Midbrain (tissue), 1 donor: Measurements from ENCODE around the gene RNF167.
"Not testable (repeated sequence)": the region's sequence is repeated elsewhere in the genome, so short reads cannot be mapped to it uniquely, and the experiment has no call there.

ENCODE experiments used
- DNase-seq: peaks from one replicate; lab custom pipeline; 2025; lab: John Stamatoyannopoulos, UW

Gene RNF167

DNA sequence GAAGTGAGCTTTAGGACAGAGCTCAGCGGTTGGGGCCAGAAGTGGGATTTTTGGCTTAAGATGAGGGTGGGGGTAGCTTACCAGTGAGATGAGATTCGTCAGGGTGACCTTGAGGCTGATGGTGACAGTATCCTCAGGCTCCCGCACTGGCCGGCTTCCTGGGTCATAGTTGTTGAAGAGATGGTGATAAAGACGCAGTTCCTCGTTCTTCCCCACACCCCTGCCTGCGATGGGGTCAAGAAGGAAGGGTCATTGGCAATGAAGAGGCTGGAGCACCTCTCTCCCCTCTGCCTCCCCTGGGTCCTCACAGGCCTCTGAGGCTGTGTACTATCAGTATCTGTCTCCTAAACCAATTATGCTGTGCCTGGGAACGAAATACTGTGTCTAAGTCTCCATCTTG lies 37.5 kb upstream of the RNF167 start:
- DNase-seq, result no peak

DNA sequence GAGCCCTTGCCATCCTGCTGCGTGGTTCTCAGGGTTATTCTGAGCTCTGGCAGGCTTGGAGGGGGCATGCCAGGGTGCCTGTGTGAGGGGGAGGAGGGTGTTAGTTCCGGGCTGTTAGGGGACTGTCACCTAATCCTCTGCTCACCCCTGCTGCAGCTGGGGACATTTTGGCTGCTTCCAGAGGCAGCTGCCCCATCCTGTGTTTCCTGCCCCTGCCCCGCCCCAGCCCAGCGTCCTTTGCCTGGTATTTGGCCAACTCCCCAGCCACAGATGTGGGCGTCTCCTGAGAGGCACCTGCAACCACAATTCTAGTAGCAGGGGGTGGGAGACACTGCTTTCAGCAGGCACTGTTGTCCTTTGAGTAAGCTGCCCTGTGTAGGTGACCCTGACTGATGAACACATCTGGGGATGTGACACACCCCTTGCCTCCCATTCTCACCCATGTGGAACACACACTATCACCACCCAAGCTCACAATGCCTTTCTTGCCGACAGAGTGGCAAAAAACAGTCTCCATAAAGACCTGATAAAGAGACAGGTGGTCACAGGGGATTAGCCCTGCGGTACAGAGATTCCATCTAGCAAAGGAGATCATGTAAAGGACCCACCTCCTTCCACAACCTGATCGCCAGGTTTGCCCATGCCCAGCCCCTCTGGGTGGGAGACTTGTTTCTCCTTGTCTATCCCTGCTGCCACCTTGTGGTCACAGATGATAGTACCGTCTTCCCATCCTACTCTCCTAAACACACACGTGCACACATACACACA lies 36.8 kb upstream of the RNF167 start, which contains the start of gene CHRNE:
CHRNE (minus strand) TSS at position 48 of the 768 bp plus-strand sequence; CDS start at position 13, 35 bp downstream.
- DNase-seq, result peak; percentile 71

DNA sequence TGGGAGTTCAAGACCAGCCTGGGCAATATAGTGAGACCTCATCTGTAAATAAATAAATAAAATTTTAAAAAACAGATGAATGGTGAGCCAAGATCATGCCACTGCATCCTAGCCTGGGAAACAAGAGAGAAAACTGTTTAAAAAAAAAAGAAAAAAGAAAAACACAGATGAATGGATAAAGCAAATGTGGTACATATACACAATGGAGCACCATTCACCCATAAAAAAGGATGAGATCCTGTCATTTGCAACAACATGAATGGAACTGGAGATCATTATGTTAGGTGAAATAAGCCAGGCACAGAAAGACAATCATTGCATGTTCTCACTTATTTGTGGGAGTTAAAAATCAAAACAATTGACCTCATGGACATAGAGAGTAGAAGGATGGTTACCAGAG lies 33.4 kb upstream of the RNF167 start:
- DNase-seq, result not testable (repeated sequence)

DNA sequence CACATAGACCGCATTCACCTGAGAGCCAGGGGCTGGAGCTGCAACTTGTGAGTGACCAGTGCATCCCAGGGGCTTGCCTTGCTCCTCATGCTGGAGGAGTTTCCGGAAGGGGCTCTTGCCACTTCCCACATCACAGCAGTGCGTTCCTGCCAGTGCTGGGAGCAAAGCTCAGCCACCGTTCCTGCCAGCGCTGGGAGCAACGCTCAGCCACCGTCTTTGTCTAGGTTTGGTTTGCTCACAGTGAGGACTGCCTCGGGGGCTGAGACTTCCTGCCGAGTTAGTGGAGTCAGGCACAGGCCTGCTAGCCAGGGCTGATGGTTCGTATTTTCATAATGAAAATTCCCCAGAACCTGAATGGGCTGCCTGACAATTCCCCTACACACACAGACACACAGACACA lies 31.8 kb upstream of the RNF167 start:
- no peak for DNase-seq

DNA sequence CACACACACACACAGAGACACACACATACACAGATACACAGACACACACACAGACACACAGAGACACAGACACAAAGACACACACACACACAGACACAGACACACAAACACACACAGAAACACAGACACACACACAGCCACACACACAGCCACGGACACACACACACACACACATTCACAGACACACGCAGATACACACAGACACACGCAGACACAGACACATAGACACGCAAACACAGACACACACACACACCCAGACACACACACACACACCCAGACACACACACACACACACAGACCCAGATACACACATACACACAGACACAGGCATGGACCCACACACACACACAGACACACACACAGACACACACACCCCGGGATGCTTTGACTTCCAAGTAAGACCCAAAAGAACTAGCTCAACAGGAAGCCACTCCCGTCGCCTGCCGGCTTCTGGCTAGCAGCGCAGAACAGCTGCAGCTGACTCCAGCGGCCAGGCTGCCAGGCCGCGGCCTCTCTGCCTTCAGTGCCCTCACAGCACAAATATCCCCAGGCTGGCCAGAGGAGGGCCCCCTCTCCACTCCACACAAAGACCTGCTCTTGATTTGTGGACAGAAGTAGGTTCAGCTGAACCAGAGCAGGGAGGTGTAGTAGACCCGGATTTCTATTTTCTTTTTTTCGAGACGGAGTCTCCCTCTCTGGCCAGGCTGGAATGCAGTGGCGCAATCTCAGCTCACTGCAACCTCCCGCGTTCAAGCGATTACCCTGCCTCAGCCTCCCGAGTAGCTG lies 31.2 kb upstream of the RNF167 start:
- DNase-seq, result peak; percentile 84

DNA sequence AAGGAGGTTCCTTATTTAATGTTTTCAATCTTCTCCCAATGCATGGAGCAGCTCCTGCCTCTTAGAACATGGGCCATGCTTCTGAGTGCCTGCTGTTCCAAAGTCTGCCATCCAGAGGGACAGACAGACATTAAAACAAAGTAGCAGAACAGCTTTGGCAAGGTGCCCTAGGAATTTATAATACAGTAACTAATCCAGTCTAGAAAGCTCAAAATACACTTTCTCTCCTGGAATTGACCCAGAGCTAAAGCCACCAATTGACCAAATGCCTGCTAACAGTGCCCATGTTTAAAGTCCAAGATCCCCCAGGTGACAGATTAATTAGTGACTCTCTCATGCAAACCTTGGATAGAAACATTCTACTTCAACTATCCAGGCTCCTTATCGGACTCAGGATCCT lies 26.1 kb upstream of the RNF167 start:
- no peak for DNase-seq

DNA sequence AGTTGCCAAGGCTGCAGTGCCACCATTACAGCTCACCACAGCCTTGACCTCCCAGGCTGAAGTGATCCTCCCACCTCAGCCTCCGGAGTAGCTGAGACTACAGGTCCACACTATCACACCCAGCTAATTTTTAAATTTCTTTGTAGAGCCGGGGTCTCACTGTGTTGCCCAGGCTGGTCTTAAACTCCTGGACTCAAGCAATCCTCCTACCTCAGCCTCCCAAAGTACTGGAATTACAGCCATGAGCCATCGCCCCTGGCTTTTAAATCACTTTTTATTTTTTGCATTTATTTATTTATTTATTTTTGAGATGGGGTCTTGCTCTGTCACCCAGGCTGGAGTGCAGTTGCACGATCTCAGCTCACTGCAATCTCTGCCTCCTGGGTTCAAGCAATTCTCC lies 25.5 kb upstream of the RNF167 start:
- not testable (repeated sequence) for DNase-seq

DNA sequence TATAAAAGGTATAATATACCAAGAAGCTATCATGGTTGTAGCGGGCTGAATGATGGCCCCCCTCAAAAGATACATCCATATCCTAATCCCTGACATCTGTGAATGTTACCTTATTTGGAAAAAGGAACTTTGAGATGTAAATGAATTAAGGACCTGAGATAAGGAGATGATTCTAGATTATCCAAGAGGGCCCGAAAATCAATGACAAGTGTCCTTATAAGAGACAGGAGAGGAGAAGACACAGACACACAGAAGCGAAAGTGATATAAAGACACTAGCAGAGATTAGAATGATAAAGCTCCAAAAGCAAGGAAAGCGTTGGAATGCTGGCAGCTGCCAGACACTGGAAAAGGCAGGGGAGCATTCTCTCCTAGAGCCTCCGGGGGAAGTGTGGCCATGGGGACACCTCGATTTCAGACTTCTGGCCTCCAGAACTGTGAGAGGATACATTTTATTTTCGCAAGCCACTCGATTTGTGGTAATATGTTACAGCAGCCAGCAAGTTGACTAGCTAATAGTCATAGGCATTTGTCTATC lies 20.5 kb upstream of the RNF167 start:
- DNase-seq, result no peak

DNA sequence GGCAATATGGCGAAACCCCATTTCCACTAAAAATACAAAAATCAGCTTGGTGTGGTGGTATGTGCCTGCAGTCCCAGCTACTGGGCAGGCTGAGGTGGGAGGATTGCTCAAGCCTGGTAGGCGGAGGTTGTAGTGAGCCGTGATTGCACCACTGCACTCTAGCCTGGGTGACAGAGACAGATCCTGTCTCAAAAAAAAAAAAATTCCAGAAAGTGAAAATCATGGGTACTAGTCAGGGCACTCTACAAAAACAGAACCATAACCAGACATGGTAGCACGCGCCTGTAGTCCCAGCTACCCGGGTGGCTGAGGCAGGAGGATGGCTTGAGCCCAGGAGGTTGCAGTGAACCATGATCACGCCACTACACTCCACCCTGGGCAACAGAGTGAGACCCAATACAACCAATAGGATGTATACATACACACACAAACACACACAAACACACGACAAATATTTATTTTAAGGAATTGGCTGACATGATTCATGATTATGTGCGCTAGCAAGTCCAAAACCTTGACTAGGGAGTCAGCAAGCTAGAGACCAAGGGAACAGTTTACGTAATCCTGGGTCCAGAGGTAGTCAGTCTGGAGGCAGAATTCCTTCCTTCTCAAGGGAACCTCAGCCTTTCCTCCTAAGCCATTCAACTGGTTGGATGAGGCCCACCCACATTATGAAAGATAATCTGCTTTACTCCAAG lies 19.6 kb upstream of the RNF167 start:
- no peak for DNase-seq

DNA sequence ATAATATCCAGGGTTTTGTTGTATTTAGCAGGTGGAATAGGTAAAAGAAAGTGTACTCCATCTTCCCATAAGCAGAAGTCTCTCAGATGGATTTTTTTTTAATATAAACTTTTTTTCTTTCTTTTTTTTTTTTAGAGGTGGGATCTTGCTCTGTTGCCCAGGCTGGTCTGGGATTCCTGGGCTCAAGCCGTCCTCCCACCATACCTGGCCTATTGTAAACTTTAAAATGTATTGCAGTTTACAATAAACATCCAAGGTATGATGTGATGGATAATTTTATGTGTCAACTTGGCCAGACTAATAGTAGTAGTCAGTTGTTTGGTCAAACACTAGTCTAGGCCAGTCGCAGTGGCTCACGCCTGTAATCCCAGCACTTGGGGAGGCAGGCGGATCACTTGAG lies 18.7 kb upstream of the RNF167 start:
- no peak for DNase-seq

DNA sequence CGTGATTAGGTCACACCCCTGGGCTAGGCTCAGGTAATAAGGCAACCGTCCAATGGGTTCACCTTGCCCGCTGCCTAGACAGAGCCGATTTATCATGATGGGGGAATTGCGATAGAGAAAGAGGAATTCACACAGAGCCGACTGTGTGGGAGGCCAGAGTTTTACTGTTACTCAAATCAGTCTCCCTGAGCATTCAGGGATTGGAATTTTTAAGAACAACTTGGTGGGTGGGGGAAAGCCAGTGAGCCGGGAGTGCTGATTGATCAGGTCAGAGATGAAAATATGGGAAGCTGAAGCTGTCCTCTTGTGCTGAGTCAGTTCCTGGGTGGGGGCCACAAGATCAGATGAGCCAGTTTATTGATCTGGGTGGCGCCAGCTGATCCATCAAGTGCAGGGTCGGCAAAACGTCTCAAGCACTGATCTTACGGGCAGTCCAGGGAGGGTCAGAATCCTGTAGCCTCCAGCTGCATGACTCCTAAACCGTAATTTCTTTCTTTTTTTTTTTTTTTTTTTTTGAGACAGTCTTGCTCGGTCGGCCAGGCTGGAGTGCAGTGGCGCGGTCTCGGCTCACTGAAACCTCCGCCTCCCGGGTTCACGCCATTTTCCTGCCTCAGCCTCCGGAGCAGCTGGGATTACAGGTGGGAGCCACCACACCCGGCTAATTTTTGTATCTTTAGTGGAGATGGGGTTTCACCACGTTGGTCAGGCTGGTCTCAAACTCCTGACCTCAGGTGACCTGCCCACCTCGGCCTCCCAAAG lies 13.3 kb upstream of the RNF167 start:
- DNase-seq, result not testable (repeated sequence)

DNA sequence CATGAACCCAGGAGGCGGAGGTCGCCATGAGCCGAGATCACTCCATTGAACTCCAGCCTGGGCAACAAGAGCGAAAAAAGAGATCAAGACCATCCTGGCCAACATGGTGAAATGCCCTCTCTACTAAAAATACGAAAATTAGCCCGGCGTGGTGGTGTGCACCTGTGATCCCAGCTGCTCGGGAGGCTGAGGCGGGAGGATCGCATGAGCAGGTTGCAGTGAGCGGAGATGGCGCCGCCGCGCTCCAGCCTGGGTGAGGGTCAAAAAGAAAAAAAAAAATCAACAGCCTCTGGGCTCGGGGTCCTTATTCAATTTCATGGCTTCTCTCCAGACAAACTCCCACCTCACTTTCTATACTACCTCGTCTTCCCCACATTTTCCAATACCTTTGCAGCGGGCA lies 11.2 kb upstream of the RNF167 start:
- no peak for DNase-seq

DNA sequence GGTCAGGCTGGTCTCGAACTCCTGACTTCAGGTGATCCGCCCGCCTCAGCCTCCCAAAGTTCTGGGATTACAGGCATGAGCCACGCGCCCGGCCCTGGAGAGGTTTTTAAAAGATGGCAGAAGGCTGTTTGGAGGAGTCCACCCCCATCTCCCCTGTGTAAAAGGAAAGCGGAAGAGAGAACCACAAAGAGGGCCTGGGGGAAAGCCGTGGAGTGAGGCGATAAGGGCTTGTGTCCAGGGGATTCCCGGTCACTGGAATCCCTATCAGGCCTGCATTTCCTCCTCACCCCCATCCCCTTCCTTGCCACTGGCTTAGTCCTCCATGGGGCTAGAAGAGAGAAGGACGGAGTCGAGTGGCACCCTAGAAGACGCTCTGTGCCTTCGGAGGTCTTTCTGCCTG lies 8.1 kb upstream of the RNF167 start, which contains the start of gene GP1BA:
GP1BA (plus strand) TSS at position 315 of the 400 bp plus-strand sequence. CDS start 328 bp downstream, outside the sequence.
- DNase-seq, result no peak

DNA sequence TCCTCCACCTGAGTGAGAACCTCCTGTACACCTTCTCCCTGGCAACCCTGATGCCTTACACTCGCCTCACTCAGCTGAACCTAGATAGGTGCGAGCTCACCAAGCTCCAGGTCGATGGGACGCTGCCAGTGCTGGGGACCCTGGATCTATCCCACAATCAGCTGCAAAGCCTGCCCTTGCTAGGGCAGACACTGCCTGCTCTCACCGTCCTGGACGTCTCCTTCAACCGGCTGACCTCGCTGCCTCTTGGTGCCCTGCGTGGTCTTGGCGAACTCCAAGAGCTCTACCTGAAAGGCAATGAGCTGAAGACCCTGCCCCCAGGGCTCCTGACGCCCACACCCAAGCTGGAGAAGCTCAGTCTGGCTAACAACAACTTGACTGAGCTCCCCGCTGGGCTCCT lies 7.3 kb upstream of the RNF167 start:
- DNase-seq, result no peak

DNA sequence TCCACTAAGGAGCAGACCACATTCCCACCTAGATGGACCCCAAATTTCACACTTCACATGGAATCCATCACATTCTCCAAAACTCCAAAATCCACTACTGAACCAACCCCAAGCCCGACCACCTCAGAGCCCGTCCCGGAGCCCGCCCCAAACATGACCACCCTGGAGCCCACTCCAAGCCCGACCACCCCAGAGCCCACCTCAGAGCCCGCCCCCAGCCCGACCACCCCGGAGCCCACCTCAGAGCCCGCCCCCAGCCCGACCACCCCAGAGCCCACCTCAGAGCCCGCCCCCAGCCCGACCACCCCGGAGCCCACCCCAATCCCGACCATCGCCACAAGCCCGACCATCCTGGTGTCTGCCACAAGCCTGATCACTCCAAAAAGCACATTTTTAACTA lies 6.4 kb upstream of the RNF167 start:
- DNase-seq, result no peak

DNA sequence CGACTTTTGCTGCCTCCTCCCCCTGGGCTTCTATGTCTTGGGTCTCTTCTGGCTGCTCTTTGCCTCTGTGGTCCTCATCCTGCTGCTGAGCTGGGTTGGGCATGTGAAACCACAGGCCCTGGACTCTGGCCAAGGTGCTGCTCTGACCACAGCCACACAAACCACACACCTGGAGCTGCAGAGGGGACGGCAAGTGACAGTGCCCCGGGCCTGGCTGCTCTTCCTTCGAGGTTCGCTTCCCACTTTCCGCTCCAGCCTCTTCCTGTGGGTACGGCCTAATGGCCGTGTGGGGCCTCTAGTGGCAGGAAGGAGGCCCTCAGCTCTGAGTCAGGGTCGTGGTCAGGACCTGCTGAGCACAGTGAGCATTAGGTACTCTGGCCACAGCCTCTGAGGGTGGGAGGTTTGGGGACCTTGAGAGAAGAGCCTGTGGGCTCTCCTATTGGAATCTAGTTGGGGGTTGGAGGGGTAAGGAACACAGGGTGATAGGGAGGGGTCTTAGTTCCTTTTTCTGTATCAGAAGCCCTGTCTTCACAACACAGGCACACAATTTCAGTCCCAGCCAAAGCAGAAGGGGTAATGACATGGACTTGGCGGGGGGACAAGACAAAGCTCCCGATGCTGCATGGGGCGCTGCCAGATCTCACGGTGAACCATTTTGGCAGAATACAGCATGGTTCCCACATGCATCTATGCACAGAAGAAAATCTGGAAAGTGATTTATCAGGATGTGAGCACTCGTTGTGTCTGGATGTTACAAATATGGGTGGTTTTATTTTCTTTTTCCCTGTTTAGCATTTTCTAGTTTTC lies 5.7 kb upstream of the RNF167 start:
- DNase-seq, result no peak

DNA sequence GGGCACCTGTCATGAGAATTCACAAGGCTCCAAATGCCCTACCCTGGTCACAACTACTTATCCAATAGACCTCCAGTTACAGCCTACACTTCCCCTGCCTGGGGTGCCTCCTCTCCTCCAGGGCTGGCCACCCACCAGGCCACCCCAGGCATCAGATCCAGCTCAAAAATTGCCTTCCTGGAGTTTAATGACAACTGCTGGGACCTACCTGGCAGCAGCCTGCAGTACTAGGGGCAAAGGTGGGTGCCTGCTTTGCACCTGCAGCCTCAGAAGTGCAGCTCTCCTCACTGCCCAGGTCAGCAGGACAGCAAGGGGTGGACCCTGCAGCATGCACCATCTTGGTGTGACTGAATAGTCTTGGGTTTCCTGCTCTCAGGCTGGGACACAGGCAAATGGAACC lies 4.4 kb upstream of the RNF167 start:
- DNase-seq, result no peak

DNA sequence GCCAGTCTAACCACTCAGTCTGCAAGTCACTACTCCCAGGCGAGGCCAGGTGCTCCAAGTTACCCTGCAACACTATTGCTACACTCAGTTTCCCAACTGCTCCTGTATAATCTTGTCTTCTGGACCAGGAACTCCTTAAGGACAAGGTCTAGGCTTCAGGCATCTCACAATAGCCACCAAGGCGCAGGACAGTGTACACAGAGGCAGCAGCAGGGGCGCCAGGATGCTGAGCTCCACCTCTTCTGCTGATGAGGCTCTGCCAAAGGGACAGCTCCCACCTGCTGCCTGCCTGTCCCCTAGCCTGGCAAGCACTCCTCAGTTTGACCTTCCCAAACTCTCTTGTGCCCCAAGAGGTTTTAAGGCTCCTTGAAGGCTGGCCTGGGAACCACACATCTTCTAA lies 3.6 kb upstream of the RNF167 start:
- no peak for DNase-seq

DNA sequence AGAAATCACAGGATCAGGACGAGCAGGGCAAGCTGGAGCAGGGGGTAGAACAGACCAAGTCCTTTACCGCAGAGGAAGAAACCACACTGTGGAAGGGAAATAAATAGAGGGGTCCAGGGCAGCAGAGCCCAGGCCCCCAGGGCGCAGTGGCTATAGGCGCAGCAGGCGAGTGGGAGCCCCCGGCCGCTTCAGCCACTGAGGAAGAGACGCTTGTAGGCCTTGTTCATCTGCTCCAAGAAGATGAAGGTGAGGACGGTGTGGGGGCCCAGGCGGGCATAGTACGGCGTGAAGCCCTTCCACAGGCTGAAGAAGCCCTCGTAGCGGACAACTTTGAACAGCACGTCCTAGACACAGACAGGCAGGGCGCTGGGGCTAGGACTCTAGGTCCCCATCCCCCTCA lies 2.5 kb upstream of the RNF167 start:
- no peak for DNase-seq

DNA sequence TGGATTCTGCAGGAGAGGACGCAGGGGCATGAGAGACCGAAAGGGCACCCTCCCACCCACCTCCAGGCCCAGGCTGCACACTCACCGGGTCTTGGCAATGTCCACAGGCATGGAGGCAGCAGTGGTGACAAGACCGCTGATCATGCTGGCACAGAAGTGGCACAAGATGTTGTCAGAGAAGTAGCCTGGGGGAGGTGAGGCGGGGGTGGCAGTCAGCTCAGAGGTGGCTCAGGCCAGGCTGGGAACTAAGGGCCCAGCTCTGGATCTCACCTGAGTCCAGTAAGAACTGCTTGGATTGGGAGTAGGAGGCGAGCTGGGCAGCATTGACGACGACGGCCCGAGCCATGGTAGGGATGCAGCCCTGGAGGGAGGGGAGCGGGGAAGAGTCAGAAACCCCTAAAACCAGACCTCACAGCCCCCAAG lies 2.0 kb upstream of the RNF167 start:
- no peak for DNase-seq
